Amniotic stem cell (primary cell): ENCODE measurements around the gene SERTAD4.
"Not testable (repeated sequence)": the region's sequence is repeated elsewhere in the genome, so short reads cannot be mapped to it uniquely, and the experiment has no call there.

ENCODE experiments used
- DNase-seq: peaks from one replicate; lab custom pipeline; 2025; lab: John Stamatoyannopoulos, UW

SERTAD4 gene

DNA sequence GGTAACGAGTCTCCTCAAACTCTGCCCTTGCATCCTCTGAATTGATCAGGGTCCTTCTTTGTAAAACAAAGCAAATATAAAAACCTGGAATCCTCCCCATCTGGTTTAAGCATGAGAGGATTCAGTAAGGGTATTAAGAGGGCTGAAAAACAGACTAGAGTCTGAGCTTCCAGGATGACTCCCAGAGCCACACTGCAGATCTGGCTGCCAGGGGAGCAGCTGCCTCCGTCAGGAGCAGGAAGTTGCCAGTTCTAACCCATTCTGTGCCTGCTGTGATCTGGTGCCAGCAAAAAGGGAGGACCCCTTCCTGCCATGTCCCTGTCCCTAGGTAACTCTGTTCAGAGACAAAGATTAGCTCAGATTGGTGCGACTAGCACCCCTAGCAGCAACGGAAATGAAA lies 27.5 kb downstream of the SERTAD4 start:
- DNase-seq: no peak

GRCh38 chr1:210262167-210262896 lies 29.7 kb downstream of the SERTAD4 start:
- DNase-seq: peak; percentile 55

DNA sequence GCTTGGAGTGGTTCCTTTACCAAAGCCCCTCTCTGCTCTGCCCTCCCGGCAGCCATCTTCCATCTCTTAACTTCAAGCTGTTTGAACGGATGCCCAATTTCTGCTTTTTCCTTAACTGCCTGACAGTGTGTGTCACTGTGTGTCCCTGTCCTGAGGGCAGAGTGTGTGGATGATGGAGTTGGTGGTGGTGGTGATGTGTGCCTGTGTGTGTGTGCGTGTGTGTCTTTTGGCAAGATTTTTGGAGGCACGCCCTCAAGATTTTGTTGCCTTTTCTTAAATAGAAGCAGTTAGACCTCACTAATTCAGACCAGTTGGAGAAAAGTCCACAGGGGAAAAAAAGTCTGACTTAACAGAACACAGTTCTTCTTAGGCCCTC lies 30.3 kb downstream of the SERTAD4 start:
- DNase-seq: no peak

GRCh38 chr1:210263963-210264362 lies 31.4 kb downstream of the SERTAD4 start:
- DNase-seq: no peak

GRCh38 chr1:210264496-210265380 lies 32.1 kb downstream of the SERTAD4 start:
- DNase-seq: no peak

GRCh38 chr1:210265392-210265955 lies 32.9 kb downstream of the SERTAD4 start:
- not testable (repeated sequence) for DNase-seq

GRCh38 chr1:210269981-210270380 lies 37.4 kb downstream of the SERTAD4 start:
- DNase-seq: no peak

- no peak for DNase-seq
Observed at GRCh38 chr1:210272666-210273065, 40.1 kb downstream of the SERTAD4 start.

DNA sequence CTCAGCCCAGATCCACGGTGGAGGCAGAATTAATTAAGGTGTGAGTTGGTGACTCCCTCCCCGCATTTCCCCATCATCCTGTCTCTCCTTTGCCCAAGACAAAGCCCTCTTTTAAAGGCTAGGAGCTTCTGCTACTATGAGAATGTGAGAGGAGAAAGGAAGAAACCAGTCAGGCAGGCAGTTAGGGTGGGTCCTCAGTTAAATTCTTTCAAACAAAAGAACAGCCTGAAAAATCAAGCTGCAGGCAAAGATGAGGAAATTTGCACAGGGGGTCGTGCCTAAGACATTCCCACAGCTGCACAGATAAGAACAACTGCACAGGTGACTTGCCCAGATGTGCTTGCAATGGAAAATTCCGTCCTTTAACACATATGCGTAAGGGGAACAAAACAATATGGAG lies 47.6 kb downstream of the SERTAD4 start:
- no peak for DNase-seq

GRCh38 chr1:210288116-210288515 lies 55.5 kb downstream of the SERTAD4 start:
- DNase-seq: no peak

- no peak for DNase-seq
Observed at GRCh38 chr1:210289248-210289647, 56.7 kb downstream of the SERTAD4 start.

- no peak for DNase-seq
Observed at GRCh38 chr1:210291081-210291764, 58.6 kb downstream of the SERTAD4 start.

GRCh38 chr1:210291786-210292230 lies 59.2 kb downstream of the SERTAD4 start:
- peak; percentile 33 for DNase-seq

GRCh38 chr1:210292231-210292871 lies 59.8 kb downstream of the SERTAD4 start:
- peak; percentile 49 for DNase-seq

- DNase-seq: peak; percentile 14
Observed at GRCh38 chr1:210293171-210293607, 60.6 kb downstream of the SERTAD4 start.

GRCh38 chr1:210294999-210295745 lies 62.6 kb downstream of the SERTAD4 start:
- DNase-seq: peak; percentile 20
